Stimulated activated CD8-positive, alpha-beta memory T cell treated with anti-CD3 and anti-CD28 coated beads, Interleukin-4, amount 100 ng/mL, for 4 hours (primary cell): ENCODE results near the gene TCF25.
A peak's percentile ranks its signal among the peaks of the same experiment; 100 is the strongest.

Source experiments
- DNase-seq, 2 donors: peaks; one replicate each; pipeline ENCODE4 v3.0.0-alpha.2; 2020; ENCODE audit warnings: low read depth in 2 of 2, low spot score in 1 of 2

Gene TCF25

GRCh38 chr16:89844739-89845339 lies 28.6 kb upstream of the TCF25 start:
- DNase-seq, result no peak

- no peak for DNase-seq
These were observed 28.0 kb upstream of the TCF25 start for GRCh38 chr16:89845417-89845816.

DNA sequence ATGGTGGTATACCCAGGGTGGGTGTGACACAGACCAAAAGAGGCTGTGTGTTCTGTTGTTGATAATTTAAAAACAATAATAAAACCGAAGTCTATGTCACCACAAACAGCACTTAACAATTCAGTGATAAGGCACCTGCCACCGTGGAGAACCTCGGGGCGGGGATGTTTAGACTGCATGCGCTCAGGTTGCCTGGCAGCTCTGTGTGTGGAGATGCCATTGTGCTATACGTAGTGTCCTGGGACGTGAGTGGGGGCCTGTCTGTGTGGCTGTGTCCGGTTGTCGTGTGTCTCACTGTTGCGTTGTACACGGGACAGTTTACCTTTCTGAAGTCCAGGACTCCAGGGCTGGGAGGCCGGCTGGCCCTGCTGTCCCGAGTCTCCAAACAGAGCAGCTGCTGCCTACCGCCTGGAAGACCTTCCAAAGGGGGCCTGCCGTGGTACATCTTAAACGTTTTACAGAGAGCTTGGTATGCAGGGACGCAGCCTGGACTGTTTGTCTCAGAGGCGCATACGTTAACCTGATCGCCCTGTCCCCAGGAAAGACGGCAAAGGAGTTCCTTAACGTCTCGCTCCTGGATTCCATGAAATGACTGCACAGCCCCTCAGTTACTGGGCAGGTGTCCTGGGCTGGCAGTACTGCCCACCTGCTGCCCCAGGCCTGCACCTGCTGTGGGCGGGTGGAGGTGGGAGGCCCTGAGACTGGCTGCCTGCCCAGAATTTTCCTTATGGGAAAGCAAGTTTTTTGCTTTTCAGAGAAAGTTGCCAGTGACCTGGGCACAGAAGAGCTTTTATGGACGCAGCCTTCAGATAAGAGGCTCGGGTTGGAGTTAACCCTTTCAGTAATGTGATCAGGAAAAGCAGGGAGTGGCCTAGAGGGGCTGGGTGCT lies 26.1 kb upstream of the TCF25 start:
- no peak for DNase-seq

DNA sequence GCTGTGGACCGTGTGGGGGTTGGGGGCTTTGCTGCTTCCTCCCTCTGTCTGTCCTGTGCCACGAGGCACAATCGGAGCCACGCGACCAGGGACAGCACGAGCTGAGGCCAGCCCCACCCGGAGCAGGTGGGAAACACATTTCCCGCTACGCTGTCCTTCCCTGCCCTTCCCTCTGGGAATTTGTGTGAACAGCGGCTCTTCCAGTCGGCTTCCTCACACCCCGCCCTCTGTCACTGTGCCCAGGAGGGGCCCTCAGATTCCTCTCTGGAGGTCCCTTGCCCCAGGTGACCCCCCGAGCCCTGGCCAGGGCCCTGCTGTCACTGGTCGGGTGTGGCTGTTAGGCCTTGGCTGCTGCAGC lies 25.5 kb upstream of the TCF25 start:
- DNase-seq, result no peak

GRCh38 chr16:89848974-89849373 lies 24.4 kb upstream of the TCF25 start:
- no peak for DNase-seq

GRCh38 chr16:89853306-89853993 lies 19.9 kb upstream of the TCF25 start:
- DNase-seq, result no peak

DNA sequence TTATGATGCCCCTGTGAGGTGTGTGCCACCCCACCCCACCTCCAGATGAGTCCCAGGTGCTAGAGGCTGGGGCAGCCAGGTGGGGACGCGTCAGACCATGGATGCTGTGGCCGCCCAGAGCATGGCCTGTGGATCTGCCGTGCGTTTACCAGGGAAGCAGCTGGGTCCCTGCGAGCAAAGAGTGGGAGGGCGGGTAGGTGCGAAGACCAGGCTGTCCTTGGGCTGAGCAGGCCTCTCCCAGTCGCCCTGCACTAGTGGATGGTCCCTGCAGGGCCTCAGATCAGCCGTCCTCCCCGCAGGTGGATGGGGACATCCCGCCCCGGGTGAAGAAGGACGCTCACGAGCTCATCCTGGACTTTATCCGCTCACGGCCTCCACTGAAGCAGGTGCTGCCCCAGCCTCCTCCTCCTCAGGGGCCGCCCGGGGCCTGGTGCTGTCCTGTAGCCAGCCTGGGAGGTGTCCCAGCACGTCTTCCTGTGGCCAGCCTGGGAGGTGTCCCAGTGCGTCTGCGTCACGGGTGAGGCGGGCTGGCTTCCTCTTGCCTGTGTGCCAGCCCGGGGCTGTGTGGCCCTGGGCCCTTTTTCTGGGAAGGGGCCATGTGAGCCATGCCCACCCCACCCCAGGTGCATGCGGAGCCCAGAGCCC lies 18.0 kb upstream of the TCF25 start:
- no peak for DNase-seq

GRCh38 chr16:89855986-89856385 lies 17.4 kb upstream of the TCF25 start:
- DNase-seq, result no peak

GRCh38 chr16:89858973-89859614 lies 14.3 kb upstream of the TCF25 start:
- no peak for DNase-seq

DNA sequence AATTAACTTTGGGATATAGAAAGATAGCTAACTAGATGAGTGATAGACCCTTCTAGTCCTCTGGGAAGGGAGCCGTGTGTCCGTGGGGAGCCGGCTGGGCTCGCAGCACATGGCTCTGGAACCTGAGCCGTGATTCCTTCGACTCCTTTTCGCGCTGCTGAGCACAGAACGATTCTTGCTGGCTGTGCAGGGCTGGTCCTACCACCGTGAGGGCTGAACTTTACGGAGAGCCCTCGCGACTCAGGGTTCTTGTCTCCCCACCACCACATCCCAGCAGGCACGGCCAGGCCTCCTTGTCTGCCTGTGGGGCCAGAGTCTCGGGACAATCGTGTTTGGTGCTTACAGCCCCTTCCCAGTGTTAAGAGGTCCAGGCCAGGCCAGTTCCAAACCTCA lies 13.8 kb upstream of the TCF25 start:
- no peak for DNase-seq

DNA sequence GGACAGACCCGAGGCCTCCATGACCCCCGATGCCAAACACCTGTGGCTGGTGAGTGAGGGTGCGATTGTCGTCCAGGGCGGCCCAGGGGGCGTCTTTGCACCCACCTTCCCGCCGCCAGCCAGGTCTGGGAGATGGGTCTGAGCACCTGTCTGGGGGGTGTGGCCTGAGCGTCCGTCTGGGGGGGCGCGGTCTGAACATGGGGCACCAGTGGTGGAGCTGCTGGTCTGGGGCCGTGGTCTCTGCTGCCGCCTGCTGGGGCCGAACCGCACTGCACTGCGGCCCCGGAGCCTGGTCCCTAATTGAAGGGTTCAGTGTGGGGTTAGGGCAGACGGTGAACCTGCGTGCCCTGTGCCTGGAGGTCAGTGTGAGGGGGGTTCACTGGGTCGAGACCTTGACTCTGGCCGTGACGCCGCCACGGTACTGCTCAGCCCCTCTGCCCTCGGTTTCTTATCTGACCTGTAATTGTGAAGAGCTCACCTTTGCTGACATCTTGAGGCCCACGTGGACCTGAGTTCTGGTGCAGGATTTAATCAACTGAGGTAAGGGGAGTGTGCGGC lies 12.6 kb upstream of the TCF25 start:
- DNase-seq, result peak; percentile 39 to 43

- no peak for DNase-seq
These were observed 11.7 kb upstream of the TCF25 start for GRCh38 chr16:89861648-89862047.

DNA sequence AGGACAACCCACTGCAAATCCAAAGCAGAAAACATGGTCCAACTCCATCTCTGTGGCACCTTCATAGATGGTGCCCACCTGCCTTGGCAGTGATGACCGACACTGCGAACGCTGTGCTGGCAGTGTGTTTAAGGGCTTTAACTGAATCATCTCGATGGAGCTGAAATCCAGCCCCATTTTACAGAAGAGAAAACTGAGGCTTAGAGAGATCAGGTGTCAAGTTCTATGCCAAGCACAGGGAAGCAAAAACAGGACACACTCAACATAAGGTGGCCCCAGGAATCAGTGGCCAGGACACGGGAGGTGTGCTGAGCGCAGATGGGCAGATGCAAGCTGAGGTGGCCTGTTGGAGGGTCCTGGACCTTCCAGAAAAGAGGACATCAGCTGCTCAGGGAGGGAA lies 10.7 kb upstream of the TCF25 start:
- no peak for DNase-seq

DNA sequence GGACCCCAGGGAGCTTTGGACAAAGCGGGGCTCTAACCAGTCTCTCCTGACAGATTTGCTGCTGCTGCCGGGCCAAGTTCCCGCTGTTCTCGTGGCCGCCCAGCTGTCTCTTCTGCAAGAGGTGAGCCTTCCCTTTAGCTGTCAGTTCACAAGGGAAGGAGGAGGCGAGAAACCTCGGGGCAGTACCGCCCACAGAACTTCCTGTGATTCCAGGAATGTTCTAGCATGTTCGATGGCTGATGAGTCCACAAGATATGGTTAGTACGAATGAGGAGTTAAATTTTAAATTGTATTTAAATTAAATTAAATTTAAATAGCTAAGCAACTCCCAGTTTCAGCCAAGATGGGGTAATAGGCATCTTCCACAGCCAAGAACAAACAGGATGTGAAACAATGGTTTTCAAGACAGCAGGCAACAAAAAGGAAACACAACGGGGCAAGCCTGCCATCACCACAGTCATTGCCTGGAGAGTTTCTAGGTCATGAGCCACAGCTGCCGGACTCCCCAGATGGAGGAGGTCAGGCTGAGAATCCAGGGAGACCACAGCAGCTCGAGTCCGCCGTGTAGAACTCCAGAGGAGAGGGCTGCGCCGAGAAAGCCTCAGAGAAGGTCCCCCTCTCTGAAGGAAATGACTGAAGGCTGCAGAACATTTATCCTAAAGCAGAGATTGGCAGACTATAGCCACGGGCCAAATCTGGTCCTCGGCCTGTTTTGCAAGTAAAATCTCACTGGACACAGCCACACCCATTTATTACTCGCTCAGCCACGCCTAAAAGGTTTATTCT lies 9.5 kb upstream of the TCF25 start:
- peak in 1 of 2 donors; percentile 38 for DNase-seq

GRCh38 chr16:89864527-89864820 lies 8.9 kb upstream of the TCF25 start:
- no peak for DNase-seq

- no peak for DNase-seq
These were observed 5.5 kb upstream of the TCF25 start for GRCh38 chr16:89867918-89868317.

DNA sequence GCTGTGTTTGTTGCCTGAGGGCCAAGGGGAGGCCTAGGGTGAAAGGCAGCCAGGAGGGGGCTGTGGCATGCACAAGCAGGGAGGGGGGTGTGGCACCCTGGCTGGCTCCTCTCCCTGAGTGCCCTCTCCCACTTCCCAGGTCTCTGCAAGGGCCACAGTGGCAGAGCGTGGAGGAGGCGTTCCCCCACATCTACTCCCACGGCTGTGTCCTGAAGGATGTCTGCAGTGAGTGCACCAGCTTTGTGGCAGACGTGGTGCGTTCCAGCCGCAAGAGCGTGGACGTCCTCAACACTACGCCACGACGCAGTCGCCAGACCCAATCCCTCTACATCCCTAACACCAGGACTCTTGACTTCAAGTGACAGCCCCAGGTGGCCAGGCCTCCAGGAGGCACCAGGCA lies 3.5 kb upstream of the TCF25 start:
- no peak for DNase-seq

DNA sequence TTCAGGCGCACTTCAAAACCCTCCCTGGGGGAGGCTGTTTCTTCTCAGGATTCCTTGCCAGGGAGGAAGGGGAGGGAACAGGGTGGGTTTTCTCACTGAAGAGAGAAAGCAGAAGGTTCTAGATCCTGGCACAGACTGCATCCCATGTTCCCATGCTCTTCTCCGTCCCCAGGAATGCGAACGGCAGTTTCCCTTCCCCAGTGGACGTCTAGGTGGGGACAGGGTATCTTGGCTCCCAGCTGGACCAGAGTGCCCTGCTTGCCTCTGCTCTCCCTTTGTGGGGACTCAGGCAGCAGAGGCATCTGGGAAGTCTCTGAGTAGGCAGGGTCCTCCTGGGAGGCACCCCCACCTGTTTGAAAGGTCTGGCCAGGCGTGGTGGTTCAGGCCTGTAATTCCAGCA lies 3.0 kb upstream of the TCF25 start:
- no peak for DNase-seq

GRCh38 chr16:89871895-89872294 lies 1.5 kb upstream of the TCF25 start:
- DNase-seq, result no peak

GRCh38 chr16:89873972-89874689 lies 739 bp downstream of the TCF25 start:
- peak; percentile 90 to 93 for DNase-seq
